HG03103 (cell line): ENCODE results near the gene ANKRD55.
A peak's percentile ranks its signal among the peaks of the same experiment; 100 is the strongest.
"Not testable (repeated sequence)": the region's sequence is repeated elsewhere in the genome, so short reads cannot be mapped to it uniquely, and the experiment has no call there.

Experiments used
- ATAC-seq: cut with Tn5 transposase; IDR thresholded peaks from one replicate; pipeline ENCODE4 v1.9.1; 2021; ENCODE audit warnings: low read depth; ENCODE audit not compliant: unreplicated experiment

Gene ANKRD55

DNA sequence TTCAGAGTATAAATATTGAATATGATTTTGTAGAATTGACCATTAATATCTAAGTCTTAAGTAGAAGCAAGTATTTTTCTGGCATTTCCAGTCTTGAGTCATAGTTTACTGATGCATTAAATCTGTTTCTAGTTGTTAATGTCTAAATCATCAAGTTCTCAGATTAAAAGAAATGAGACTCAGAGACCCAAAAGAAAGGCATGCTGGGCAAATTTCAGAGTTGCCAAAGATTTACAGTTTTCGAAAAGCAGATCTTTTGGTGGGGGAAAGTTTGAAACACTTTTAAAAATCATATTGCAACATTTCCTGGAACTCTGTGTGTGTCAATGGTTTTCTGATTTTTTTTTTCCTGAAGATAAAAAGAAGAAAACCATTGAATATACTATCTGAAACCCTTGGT is 60.9 kb downstream of the ANKRD55 start:
- no peak for ATAC-seq

DNA sequence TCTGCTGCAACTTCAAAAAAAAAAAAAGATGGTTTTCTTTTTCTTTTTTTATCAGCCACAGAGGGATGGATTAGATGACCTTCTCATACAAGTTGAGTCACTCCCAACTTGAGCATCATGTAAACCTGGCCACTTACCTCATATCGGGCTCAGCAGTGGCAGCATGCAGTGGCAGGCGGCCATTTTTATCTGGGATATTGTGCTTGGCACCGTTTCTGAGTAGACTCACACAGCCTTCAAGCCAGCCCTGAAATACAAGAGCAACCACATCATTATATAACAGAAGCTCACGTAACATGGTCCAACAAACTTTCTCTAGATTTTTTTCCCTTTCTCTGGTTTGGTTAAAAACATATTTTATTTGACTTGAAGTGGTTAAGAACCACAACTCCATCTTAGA is 62.6 kb downstream of the ANKRD55 start:
- ATAC-seq: no peak

DNA sequence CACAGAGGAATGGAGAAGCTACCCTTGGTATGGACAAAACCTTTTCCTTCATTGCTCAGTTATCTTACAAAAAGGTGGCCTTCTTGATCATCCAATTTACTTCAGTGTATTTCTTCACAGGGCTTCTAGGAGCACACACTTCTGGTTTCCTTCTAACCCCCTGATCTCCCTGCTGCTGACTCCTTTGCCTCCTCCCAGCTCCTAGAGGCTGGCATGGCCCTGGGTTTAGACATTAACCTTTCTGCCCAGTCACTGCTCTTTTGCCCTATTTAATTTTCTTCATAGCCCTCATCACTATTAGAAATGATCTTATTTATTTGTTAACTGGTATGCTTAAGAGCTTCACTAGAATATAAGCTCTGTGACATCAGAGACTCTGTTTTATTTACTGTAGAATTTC is 63.2 kb downstream of the ANKRD55 start:
- ATAC-seq: no peak

DNA sequence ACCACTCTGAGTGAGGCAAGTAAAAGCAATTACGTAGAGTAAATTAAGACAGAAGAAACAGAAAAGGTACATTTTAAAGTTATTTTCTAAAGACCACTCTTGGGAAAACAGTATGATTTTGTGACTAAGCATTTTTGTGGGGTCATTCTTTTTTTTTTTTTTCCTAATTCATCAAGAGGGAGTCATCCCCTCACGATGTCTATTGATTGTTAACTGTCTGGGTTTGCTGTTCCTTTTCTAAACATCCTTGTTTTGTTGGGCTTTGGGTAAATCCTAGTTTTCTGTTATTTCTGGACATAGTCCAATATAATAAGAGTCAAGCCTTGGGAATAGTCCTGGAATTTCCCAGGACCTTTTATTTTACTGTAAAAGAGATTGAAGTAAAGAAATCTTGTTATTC is 63.8 kb downstream of the ANKRD55 start:
- no peak for ATAC-seq

DNA sequence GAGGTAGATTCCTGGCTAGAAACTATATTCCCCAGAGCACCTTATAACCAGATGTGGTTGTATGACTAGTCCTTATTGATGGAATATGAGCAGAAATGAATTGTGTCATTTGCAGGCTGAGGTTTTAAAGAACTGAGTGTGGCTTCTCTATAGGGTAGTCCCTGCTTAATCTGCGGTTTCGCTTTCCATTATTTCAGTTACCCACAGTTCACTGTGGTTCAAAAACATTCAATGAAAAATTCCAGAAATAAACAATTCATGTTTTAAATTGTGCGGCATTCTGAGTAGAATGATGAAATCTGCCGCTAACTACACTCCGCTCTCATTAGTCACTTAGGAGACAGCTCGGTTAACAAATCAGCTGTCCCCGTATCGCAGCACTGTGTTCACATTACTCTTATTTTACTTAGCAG is 65.1 kb downstream of the ANKRD55 start:
- ATAC-seq: no peak

DNA sequence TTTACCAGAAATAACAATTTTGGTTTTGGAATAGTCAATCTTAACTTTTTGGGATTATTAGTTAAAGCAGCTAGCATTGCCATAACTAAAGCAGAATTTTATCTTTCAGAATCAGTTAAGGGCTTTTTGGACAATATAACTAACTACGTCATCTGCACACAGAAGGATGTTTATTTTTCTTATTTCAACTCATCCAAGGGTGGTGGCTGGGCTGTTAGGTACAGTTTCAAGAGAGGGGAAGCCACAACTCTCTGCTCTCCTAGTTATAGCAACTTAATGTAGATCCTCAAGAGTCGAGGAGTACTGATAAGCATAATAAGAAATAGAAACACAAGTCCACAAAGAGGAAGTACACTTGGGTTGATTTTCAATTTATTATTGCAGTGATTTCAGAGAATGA is 65.6 kb downstream of the ANKRD55 start:
- no peak for ATAC-seq

DNA sequence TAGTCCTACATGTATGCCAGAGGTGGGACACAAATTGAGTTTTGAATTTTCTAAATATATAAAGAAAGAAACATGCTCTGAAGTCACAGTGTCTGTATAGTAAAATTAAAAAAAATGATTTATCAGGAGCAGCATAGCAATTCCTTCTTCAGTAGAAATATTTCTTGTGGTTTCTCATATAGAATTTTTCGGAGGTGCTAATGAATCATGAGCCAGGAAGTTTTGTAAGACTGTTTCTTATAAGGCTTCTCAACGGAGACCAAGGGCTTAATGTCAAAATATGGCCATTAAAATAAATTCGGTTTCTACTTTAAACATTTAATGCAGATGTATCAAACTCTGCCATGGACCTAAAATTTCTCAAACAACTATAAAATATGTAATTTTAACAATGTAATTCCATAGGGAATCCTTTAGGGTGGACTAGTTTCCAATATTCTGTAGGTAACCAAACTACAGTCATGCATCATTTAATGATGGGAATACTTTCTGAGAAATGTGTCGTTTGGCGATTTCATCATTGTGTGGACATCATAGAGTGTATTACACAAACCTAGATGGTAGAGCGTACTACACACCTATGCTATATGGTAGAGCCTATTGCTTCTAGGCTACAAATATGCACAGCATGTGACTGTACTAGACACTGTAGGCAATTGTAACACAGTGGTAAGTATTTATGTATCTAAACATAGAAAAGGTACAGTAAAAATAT is 66.3 kb downstream of the ANKRD55 start:
- ATAC-seq: no peak

DNA sequence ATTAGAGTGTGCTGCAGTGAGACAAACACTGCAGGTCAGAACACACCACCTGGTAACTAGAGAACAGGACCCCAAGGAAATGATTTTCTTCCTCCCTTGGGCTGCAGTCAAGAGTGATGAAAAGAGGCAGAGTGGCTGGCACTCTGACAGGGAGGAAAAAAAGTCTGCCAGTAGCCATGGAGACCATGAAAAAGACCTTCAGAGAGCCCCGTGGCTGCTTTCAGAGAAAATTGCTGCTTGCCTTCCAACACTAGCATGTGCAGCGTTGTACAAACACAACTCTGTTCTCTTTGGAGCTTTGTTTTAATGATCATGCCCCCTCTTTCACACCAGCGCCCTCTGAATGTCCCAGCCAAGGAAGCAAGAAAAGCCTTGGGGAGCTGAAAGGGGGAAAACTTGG is 68.8 kb downstream of the ANKRD55 start:
- ATAC-seq: no peak

DNA sequence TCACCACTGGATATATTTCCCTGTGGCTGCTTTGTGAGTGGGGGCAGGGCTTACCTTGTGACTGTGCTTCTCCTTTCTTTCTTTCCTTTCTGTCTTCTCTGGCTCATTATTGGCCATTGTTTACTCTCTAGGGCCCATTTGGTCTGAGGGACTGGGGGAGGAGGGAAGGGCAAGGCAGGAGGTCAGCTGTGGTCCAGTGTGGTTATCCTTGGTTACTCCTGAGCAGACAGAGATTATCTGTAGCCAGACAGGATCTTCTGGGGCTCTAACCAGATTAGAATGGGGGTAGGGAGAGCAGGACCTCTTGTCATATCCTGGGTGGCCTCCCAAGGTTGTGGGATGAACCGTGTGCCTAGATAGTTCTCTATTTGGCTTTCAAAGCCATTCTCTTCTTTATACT is 71.2 kb downstream of the ANKRD55 start:
- ATAC-seq: no peak

DNA sequence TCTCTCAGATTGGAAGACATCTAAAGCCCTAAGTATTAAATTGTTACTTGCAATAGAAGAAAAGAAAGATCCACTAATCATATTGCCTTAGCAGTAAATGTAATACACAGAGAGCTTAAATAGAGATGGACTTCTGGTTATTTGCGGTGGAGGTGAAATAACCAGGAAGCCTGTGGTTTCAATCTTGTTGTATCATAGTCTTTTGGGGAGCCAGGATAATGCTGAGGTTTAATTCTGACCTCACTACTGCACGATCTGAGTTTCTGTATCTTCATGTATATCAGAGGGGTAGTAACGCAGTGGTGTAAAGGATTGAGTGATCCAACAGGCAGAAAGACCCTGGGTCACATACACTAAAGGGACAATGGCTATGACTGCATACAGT is 71.7 kb downstream of the ANKRD55 start:
- no peak for ATAC-seq

DNA sequence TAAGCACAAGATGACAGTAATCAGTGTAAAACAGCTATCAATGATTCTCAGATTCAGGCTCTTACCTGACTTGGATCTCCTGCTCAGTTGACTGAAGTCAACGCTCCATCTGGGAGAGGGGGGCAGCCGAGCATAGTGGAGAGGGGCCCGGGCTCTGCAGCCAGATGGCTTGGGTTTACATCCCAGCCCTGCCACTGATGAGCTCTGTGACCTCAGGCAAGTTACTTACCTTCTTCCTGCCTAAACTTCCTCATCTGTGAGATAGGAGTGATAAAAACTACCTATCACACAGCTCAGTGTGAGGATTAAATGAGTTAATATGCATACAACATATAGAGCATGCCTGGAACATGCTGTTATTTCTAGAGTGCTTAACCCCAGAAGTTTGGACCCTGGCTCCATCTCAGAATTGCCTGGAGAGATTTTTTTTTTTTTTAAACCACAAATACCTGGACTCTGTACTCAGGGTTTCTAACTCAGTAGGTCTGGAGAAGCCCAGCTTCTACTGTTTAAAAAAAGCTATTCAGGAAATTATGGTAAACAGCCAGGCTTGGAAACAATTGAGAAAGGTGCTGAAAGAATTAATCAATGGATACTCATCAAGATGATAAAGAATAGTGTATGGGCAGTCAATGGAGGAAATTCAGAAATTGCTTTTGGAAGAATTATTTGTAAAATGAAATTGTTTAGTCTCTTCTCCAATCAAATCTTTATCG is 72.2 kb downstream of the ANKRD55 start:
- ATAC-seq: no peak

DNA sequence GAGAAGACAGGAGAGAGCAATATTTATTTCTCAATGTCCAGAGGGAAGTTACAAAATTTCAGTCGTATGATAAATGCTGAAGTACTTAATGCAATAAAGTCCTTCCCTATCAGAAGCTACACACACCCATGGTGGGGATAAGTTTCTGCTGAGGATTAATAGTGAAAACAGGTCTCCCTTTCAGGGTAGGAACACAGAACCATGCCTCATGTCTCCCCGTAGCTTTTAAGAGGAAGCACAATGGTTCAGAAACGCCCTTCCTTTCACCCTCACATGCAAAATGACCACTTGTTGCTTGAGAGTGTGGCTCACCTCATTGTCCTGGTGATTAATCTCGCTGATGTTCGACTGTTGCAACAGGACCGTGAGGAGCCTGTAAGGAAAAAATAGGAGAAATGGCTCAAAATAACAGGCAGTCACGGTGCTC is 73.6 kb downstream of the ANKRD55 start:
- no peak for ATAC-seq

DNA sequence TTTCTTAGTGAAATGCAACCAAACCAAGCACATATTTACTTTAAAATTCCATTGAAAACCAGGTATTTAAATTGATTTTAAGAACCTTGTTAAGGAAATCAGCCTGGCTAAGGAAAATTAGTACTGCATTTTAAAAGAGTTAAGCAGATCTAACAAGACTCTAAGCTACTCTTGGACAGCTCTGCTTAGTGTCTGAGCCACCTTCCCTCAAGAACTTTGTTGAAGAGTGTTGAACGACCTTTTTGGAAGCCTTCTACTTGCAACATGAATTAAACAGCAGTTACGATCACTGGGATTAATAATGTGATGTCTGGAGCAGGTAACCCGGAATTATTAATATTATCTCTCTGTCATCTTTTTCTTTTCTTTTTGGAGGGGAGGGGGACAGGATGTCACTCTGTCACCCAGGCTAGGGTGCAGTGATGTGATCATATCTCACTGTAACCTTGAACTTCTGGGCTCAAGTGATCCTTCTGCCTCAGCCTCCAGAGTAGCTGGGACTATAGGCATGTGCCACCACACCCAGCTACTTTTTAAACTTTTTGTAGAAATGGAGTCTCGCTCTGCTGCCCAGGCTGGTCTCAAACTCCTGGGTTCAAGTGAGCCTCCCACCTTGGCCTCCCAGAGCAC is 74.7 kb downstream of the ANKRD55 start:
- ATAC-seq: no peak

DNA sequence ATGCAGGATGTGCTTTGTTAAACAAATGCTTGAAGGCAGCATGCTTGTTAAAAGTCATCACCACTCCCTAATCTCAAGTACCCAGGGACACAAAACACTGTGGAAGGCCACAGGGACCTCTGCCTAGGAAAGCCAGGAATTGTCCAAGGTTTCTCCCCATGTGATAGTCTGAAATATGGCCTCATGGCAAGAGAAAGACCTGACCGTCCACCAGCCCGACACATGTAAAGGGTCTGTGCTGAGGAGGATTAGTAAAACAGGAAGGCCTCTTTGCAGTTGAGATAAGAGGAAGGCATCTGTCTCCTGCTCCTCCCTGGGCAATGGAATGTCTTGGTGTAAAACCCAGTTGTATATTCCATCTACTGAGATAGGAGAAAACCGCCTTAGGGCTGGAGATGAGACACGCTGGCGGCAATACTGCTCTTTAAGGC is 75.9 kb downstream of the ANKRD55 start:
- ATAC-seq: not testable (repeated sequence)

DNA sequence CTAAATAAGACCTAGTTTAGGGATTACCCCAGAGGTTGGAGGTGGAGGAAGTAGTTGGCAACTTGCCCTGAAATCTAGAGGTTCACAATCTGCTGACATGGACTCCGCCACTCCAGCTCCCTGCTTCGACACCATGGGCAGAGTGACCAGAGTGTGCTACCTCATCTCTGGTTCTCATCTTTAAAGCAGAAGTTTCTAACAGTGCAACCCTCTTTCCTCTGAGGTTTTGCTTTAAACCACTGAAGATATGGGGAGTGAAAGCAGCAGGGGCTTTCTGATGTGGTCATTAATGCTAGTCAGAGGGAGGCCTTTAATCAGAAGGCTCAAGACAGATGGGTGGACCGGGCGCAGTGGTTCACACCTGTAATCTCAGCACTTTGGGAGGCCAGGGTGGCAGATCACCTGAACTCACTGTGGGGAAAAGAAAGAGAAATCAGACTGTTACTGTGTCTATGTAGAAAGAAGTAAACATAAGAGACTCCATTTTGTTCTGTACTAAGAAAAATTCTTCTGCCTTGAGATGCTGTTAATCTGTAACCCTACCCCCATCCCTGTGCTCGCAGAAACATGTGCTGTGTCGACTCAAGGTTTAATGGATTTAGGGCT is 76.4 kb downstream of the ANKRD55 start:
- not testable (repeated sequence) for ATAC-seq

DNA sequence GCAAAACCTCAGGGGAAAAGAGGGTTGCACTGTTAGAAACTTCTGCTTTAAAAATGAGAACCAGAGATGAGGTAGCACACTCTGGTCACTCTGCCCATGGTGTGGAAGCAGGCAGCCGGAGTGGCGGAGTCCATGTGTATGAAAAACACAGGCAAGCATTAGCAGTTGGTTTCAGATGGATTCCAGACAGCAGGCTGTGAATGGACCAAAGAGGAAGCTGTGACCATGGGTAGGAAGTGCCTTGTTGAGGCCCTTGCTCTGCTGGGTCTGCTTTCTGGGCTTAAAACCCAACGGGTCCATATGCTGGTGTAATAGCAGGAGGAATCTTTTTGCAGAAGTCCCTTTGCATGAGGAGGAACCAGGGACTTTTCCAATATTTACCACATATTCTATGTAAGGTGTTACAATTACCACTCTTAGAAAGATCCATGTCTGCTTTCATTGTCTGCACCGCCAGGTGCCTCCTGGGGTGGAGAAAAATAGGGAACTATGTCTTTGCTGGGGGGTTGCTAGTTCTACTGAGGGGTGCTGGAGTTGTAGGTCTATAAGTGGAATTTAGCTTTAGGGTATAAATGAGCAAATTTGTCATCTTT is 77.0 kb downstream of the ANKRD55 start:
- no peak for ATAC-seq

DNA sequence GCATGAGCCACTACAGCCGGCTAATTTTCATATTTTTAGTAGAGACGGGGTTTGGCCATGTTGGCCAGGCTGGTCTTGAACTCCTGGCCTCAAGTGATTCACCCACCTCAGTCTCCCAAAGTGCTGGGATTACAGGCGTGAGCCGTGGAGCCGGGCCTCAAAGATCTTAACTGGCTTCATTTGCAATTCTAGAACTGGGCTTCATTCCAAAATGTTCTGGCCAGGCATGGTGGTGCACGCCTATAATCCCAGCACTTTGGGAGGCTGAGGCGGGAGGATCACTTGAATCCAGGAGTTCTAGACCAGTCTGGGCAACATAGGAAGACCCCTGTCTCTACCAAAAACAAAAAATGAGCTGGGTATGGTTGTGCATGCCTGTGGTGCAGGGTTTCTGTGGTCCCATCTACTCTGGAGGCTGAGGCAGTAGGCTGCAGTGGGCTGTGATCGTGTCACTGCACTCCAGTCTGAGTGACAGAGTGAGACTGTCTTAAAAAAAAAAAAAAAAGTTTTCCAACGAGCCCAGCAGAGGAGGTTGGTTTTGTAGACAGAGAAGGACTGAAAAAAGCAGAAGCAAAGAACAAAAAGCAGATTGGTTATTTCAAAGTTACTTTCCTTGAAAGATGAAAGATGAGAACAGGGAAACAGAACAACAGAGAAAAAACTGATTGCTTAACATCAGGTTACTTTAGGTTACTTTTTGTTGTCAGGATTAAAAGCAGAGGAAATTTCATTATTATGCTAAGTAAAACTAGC is 78.2 kb downstream of the ANKRD55 start:
- no peak for ATAC-seq

DNA sequence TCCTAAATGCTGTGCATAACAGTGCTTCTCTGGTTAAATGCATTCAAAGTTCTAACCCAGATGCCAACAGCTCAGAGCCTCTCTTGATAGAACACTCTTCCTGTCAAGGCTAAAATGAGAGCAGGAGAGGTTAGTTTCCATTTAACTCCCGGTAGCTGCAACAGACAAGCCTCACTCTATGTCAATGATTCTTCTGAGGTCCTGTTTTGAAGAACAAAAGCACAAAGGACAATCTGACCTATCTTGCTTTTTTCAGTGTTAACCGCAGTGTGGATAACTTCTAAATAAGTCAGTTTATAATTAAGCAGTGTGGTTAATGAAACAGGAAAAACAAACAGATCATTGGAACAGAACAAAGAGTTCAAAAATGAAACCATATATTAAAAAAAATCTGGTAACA is 80.7 kb downstream of the ANKRD55 start:
- ATAC-seq: no peak

DNA sequence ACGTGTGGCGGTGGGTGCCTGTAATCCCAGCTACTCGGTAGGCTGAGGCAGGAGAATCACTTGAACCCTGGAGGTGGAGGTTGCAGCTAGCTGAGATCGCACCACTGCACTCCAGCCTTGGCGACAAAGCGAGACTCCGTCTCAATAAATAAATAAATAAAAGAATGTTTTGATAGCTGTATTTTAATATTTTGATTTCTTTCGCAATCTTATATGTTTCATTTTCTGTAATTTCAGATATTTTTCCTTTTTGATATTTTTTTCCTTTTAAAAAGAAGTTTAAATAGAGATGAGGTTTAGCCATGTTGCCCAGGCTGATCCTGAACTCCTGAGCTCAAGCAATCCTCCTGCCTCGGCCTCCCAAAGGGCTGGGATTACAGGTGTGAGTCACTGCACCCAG is 82.4 kb downstream of the ANKRD55 start:
- ATAC-seq: not testable (repeated sequence)

DNA sequence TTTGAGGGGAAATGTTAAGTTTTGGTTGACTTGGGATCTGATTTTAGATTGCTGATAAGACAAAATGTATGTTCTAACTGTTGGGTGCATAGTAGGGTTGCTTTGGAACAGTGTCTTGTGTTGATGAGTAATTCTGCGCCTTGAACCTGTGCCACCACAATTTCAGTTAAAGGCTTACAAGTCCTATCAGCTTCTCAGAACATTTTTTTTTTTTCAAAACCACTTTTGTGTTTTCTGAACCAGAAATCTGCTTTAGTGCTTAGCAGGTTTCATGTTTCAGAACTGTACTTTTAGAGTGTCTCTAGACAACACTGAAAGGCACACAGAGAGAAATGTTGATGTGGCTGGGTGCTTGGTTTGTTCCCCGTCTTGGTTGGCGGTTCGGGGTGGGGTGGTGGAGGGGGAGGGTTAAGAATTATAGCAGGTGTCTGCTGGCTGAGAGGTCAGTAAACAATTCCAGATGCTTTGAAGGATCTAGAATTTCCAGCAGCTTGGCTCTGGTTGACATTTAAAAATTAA is 84.6 kb downstream of the ANKRD55 start:
- peak; percentile 75 for ATAC-seq
